ENCODE results near the gene MFRP. TPM values are rescaled to one million over a fixed set of nuclear protein-coding genes. Genes with fewer than 3 reads are reported as not detected.
A peak's percentile ranks its signal among the peaks of the same experiment; 100 is the strongest.

Gene MFRP
- total and polyA plus RNA-seq, 9 of the 15 experiments (the other 6 are each of a cell fraction or from before 2014, with no cell fraction given) = not detected

GRCh38 chr11:119377112-119377901 lies 30.8 kb upstream of the MFRP start (continued):
- no peak for TF ChIP-seq ZNF740 (CRISPR knock-in tag; IDR thresholded peaks at IDR 0.05)
- no peak for TF ChIP-seq ZNF740 (tag; IDR thresholded peaks at IDR 0.05)
- TF ChIP-seq TCF15 (CRISPR knock-in tag; IDR thresholded peaks at IDR 0.05) = no peak
- TF ChIP-seq PTTG1 (tag; IDR thresholded peaks at IDR 0.05; ENCODE audit: low read depth) = no peak
- TF ChIP-seq PYGO2 (tag; IDR thresholded peaks at IDR 0.05) = no peak
- no peak for TF ChIP-seq TRIM25 (IDR thresholded peaks at IDR 0.05; ENCODE audit: borderline replicate concordance)
- no peak for TF ChIP-seq ZNF77 (CRISPR knock-in tag; IDR thresholded peaks at IDR 0.05)
- TF ChIP-seq CBFA2T3 (IDR thresholded peaks at IDR 0.05) = no peak
- TF ChIP-seq CTBP1 (IDR thresholded peaks at IDR 0.05; ENCODE audit: borderline replicate concordance) = peak; percentile 81; the same call in 1 of the 2 replicates
- no peak for TF ChIP-seq ZNF263 (CRISPR knock-in tag; IDR thresholded peaks at IDR 0.05; ENCODE audit: borderline replicate concordance)
- peak in 1 of 2 experiments; percentile 43; a peak in 1 of 4 replicates for TF ChIP-seq RCOR1 (IDR thresholded peaks at IDR 0.05; ENCODE audit: borderline replicate concordance in 1 of 2, low read depth in 2 of 2, low read length in 2 of 2)
- no peak for TF ChIP-seq PPARD (CRISPR knock-in tag; IDR thresholded peaks at IDR 0.05)
- TF ChIP-seq EGR1 (conservative IDR thresholded peaks at IDR 0.05) = no peak
- peak; percentile 25; the same call in 1 of the 2 replicates for TF ChIP-seq MTA1 (IDR thresholded peaks at IDR 0.05; ENCODE audit: borderline replicate concordance)
- TF ChIP-seq TEAD4 (IDR thresholded peaks at IDR 0.05; ENCODE audit: low read length) = peak; percentile 25; the same call in 1 of the 2 replicates
- TF ChIP-seq TEAD4 (CRISPR knock-in tag; IDR thresholded peaks at IDR 0.05; ENCODE audit: borderline replicate concordance) = no peak
- no peak for TF ChIP-seq ZNF830 (CRISPR knock-in tag; IDR thresholded peaks at IDR 0.05)
- TF ChIP-seq NUFIP1 (IDR thresholded peaks at IDR 0.05; ENCODE audit: partially characterized antibody) = no peak
- TF ChIP-seq MYNN (IDR thresholded peaks at IDR 0.05) = no peak
- no peak for TF ChIP-seq MYNN (CRISPR knock-in tag; IDR thresholded peaks at IDR 0.05)
- TF ChIP-seq ZNF696 (CRISPR knock-in tag; conservative IDR thresholded peaks at IDR 0.05) = no peak
- TF ChIP-seq IRF9 (tag; IDR thresholded peaks at IDR 0.05) = no peak
- no peak for TF ChIP-seq RFX7 (CRISPR knock-in tag; IDR thresholded peaks at IDR 0.05)
- TF ChIP-seq CREM (IDR thresholded peaks at IDR 0.05; ENCODE audit: low read depth) = 0 out of 2 replicates have a peak, but pooled peaks have one; percentile 9
- no peak for TF ChIP-seq ZNF79 (CRISPR knock-in tag; IDR thresholded peaks at IDR 0.05; ENCODE audit: low read depth)
- TF ChIP-seq MAFF (IDR thresholded peaks at IDR 0.05; ENCODE audit: low read length) = no peak
- TF ChIP-seq ESRRB (CRISPR knock-in tag; IDR thresholded peaks at IDR 0.05; ENCODE audit: borderline replicate concordance) = no peak

Data from K562 (cell line).